Left lobe of liver (tissue), 2 donors: ENCODE results near the gene PTPRA. TPM values are rescaled to one million over a fixed set of nuclear protein-coding genes. Genes with fewer than 3 reads are reported as not detected.

Experiments used
- ATAC-seq: fragments of 200-7000 bp; cut with Tn5 transposase; one replicate; pipeline ENCODE4 v1.9.1; 2020; ENCODE audit warnings: mild to moderate bottlenecking, moderate library complexity
- DNase-seq: peaks from one replicate; pipeline ENCODE4 v3.0.0-alpha.2; 2020; ENCODE audit warnings: low spot score
- total RNA-seq: library from RNA; stranded (reverse); gene quantifications from one replicate; pipeline ENCODE4 v1.2.1, GENCODE V29; 2021
- donor health status: DM: no; HTN: no; CAD: no; lungs with moderate emphysema.
- donor health status: DM: no; HTN: yes; CAD: no.

Gene PTPRA
- total RNA-seq, 1 donor from 2014 or later = 15.3 TPM

- DNase-seq = no peak
Measured at GRCh38 chr20:3085571-3086072, 212.3 kb downstream of the PTPRA start.

GRCh38 chr20:3088031-3088430 lies 214.8 kb downstream of the PTPRA start:
- ATAC-seq = no peak
- no peak for DNase-seq

More at GRCh38 chr20:3085571-3086072, 212.3 kb downstream of the PTPRA start:
- no peak for ATAC-seq

Other genes with a start within 250 kb of the PTPRA start
- gene NOP56, start 220.8 kb upstream of the PTPRA start, total RNA-seq = 30.4 TPM
- 46.9 TPM for gene IDH3B, start 209.3 kb upstream of the PTPRA start, total RNA-seq
- gene EBF4, start 180.7 kb upstream of the PTPRA start, total RNA-seq = 8.9 TPM
- not detected for gene CPXM1, start 72.9 kb upstream of the PTPRA start, total RNA-seq
- gene C20orf141, start 58.5 kb upstream of the PTPRA start, total RNA-seq = not detected
- gene TMEM239, start 57.1 kb upstream of the PTPRA start, total RNA-seq = not detected
- 21.4 TPM for gene PCED1A, start 32.8 kb upstream of the PTPRA start, total RNA-seq
- gene VPS16, start 32.7 kb upstream of the PTPRA start, total RNA-seq = 19.3 TPM
- 1.6 TPM for gene GNRH2, start 170.1 kb downstream of the PTPRA start, total RNA-seq
- gene MRPS26, start 172.6 kb downstream of the PTPRA start, total RNA-seq = 48.3 TPM
- 8.4 TPM for gene OXT, start 198.1 kb downstream of the PTPRA start, total RNA-seq
- gene AVP, start 211.2 kb downstream of the PTPRA start, total RNA-seq = not detected